HG03520 (cell line): ENCODE measurements around the gene C1orf74.

Source experiments
- ATAC-seq: cut with Tn5 transposase; IDR thresholded peaks from one replicate; pipeline ENCODE4 v1.9.1; 2021; ENCODE audit warnings: mild to moderate bottlenecking, moderate library complexity; ENCODE audit not compliant: unreplicated experiment

Gene C1orf74

DNA sequence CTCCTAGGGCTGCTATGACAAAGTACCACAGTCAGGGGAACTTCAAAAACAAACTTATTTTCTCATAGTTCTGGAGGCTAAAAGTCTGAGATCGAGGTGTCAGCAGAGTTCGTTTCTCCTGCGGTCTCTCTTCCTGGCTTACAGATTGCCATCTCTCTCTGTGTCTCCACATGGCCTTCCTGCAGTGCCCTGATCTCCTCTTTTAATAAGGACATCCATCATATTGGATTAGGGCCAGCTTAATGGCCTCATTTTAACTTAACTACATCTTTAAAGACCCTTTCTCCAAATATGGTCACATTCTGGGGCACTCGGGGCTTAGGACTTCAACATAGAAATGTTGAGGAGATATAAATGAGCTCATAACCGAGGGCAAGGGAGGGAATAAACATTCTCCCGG lies 12.2 kb downstream of the C1orf74 start:
- ATAC-seq, result no peak

- ATAC-seq, result no peak
Measured at GRCh38 chr1:209770636-209771415, 13.5 kb downstream of the C1orf74 start.

GRCh38 chr1:209769971-209770370 lies 14.4 kb downstream of the C1orf74 start:
- no peak for ATAC-seq

- ATAC-seq, result peak; percentile 60
Measured at GRCh38 chr1:209769171-209769904, 15.0 kb downstream of the C1orf74 start.

- ATAC-seq, result peak; percentile 88
Measured at GRCh38 chr1:209768354-209768774, 16.0 kb downstream of the C1orf74 start.

- no peak for ATAC-seq
Measured at GRCh38 chr1:209767706-209768105, 16.7 kb downstream of the C1orf74 start.

- no peak for ATAC-seq
Measured at GRCh38 chr1:209767096-209767495, 17.3 kb downstream of the C1orf74 start.

DNA sequence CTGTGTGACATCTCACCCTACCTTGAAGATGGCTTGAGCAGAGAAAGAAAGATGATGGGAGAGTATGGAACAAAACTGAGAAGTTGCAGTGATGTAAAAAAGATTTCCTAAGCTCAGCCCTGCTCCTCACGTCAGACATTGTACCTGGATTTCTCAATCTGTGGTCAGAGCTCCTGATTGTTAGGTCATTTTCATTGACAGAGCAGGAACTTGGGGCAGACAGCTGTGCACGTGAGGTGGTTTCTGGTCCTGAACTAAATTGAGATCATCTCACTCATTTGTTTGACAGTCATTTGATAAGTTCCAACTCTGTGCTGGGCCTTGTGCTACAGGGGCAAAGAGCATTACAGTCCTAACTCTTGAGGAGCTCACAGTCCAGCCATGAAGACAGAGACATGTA lies 18.3 kb downstream of the C1orf74 start:
- ATAC-seq, result no peak

DNA sequence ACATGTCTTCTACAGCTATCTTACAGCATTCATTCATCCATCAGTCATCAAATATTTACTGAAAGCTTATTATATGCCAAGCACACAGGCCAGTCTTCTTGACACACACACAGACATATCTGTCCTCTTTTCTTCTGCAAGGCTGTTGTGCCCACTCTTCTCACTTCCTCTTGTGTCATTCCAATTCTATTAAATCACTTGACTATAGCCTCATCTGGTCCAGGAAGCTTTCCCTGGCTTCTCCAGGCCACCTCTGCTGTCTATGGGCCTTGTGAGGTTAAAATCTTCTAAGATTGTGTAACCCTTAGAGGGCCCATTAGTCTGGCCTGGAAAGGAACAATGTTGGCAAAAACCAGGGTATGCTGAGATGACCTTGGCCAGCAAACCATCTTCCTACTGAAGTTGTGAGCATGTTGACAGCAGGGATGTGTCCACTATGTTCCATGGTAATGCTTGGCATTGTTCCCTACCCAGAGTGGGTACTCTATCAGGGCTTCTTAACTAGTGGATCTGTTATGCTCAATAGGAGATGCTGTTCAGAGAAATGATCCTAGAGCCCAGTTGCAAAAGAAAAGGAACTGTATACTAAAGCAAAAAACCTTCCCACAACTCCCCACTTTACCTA lies 23.2 kb downstream of the C1orf74 start:
- ATAC-seq, result no peak

DNA sequence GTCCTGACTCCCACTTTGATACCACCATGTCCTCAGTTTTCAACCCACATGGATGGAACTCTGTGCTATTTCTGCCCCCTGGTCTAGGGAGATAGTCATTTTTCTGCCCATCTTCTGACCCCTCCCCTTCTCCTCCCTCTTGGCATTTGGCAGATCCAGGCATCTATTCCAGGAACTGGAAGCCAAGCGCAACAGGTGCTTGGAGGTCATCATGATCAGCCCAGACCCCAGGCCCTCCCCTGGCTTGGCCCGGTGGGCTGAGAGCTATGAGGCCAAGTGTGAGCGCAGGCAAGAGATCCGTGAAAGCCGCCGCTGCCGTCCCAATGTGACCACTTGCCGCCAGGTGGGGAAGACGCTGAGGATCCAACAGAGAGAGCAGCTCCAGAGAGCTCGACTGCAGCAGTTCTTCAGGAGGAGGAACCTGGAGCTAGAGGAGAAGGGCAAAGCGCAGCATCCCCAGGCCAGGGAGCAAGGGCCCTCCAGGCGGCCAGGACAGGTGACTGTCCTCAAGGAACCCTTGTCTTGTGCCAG lies 24.5 kb downstream of the C1orf74 start:
- no peak for ATAC-seq

DNA sequence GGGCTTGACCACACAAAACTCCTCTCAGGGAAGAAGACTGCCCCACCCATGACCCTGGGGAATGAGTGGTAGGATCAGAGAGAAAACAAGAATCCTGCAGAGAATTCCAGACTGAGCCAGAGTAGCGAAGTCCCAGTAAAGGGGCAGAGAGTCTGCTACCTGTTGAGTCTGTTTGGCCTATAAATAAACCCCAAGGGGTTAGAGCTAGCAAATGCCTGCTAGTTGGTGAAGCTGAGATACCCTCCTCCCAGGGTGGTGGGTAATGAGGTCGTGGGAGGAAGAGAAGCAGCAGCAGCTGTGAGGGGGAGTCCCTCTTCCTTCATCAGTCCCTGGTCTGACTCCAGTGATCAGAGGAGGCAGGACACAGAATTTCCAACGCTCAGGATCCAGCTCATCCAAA lies 26.0 kb downstream of the C1orf74 start:
- no peak for ATAC-seq

DNA sequence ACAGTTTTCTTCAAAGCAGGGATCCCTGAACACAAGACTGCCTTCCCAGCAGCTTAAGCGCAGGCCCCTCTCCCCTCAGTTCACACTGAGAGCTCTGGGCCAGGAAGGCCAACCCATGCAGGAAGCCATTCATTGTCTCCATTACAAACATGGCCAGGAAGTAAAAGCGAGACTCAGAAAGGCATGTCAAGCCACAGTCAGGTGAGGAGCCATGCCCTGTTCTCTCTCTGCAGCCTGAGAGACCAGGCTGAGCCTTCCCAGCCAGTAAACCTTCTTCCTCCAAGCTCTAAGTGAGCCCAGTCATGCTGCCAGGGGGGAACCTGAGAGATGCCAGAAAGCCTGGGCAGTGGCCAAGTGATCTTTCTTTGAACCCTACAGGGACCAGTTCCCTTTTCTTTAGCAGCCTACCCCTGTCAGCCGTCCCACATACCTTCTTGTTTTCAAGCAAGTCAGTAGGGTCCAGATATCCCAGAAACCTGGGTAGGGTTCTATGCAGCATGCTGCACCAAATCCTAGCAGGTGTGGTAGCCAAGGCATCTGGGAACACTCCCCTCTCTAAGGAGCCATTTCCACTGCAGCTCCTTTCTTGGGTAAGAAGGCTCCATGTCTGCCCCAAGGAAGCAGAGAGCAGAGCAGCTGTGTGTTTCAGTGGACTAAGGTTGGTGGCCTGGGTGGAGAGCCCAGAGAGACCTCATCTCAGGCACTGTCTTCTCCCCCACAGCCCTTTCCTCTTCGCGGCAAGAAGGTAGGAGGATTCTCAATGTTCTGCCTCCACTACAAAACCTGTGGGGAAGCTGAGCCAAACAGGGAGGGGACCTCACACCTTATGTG lies 27.5 kb downstream of the C1orf74 start:
- no peak for ATAC-seq

- peak; percentile 79 for ATAC-seq
Measured at GRCh38 chr1:209755926-209756614, 28.3 kb downstream of the C1orf74 start, which contains the start of gene TRAF3IP3. TSS of gene TRAF3IP3 (plus strand) at chr1:209756053. CDS start at chr1:209760040, 3,987 bp downstream.

GRCh38 chr1:209755256-209755655 lies 29.1 kb downstream of the C1orf74 start:
- ATAC-seq, result no peak

- ATAC-seq, result no peak
Measured at GRCh38 chr1:209752890-209753289, 31.5 kb downstream of the C1orf74 start.

- ATAC-seq, result peak; percentile 41
Measured at GRCh38 chr1:209751627-209752231, 32.6 kb downstream of the C1orf74 start.

DNA sequence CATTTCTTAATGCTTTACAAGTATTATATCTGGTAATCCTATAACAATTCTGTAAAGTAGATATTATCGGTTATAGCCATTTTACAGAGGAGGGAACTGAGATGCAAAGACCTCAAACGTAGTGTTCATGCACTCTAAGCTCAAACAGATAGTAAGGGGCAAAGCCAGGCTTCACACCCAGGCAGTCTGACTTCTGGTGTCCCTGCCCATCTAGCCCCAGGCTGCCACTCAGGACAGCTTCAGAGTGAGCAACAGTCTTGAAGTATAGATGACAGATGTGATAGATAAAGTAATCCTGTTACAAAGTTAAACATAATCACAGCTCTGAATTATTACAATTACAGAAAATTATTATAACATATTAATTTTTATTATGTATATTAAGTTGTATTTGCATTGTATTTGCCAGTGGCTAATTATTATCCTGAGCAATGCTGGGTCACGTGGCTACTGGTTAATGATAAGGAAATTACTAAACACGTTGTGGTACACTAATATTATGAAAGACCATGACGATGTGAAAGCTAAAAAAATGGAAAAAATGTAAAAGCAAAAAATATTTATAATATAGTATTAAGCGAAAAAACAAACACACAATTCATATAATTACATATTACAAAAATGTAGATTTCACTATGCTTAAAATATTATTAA lies 34.6 kb downstream of the C1orf74 start:
- ATAC-seq, result no peak

- no peak for ATAC-seq
Measured at GRCh38 chr1:209749205-209749604, 35.2 kb downstream of the C1orf74 start.

DNA sequence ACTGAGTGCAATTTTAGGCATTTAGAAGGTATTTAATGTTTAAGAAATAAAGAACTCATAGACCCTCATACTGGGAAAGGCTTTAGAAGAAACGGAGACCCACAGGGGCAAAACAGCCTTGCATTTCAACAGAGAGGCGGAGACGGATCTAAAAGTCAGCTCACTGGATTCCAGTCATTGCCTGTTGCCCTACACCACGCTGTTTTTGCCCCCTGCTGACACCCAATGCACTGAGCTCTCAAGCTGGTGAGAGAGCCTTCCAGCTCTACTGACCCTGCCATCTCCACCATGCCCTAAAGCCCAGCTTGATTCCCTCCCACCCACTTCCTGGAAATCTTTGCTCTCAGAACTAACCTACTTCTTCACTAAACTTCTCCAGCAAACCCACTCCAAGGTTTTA lies 35.7 kb downstream of the C1orf74 start:
- no peak for ATAC-seq
